ENCODE data around the gene POMT1. TPM values are rescaled to one million over a fixed set of nuclear protein-coding genes. Genes with fewer than 3 reads are reported as not detected.

Gene POMT1
- total RNA-seq, 1 donor: 32.6 TPM

GRCh38 chr9:131539223-131539923 is 36.7 kb downstream of the POMT1 start:
- no peak overlapping the region for H3K4me3 ChIP-seq (ENCODE audit: insufficient read depth, low read length)
- TF ChIP-seq CTCF (IDR thresholded peaks at IDR 0.05; ENCODE audit: extremely low read depth, low read depth, low read length): no peak
- H3K4me1 ChIP-seq (ENCODE audit: insufficient read depth, low read length): no peaks in the 10 kb centered on the region
- no peak overlapping the region for H3K27ac ChIP-seq (ENCODE audit: low read depth, low read length)
- peaks cover 8% of the 10 kb centered on the region for H3K9me3 ChIP-seq (ENCODE audit: low read depth, low read length)
- no peak overlapping the region for H3K4me2 ChIP-seq (ENCODE audit: insufficient read depth, low read length)
- peaks cover 15% of the 10 kb centered on the region for H3K27me3 ChIP-seq (ENCODE audit: insufficient read depth, low read length)
- no peaks in the 10 kb centered on the region for H3K36me3 ChIP-seq (ENCODE audit: insufficient read depth, low read length)
- H3K79me2 ChIP-seq (ENCODE audit: insufficient read depth, low read length): no peaks in the 10 kb centered on the region
- no peak for DNase-seq (ENCODE audit: insufficient read length, low spot score, missing footprints)
- H4K20me1 ChIP-seq (ENCODE audit: insufficient read depth, low read length): no peaks in the 10 kb centered on the region
- no peak overlapping the region for H2AFZ ChIP-seq (ENCODE audit: low read length)

- no peaks in the 10 kb centered on the region for H4K20me1 ChIP-seq (ENCODE audit: insufficient read depth, low read length)
- no peak for DNase-seq (ENCODE audit: insufficient read length, low spot score, missing footprints)
- H3K4me3 ChIP-seq (ENCODE audit: insufficient read depth, low read length): no peak overlapping the region
- no peaks in the 10 kb centered on the region for H3K79me2 ChIP-seq (ENCODE audit: insufficient read depth, low read length)
- H3K4me2 ChIP-seq (ENCODE audit: insufficient read depth, low read length): no peak overlapping the region
- no peaks in the 10 kb centered on the region for H3K4me1 ChIP-seq (ENCODE audit: insufficient read depth, low read length)
- no peak overlapping the region for H3K27ac ChIP-seq (ENCODE audit: low read depth, low read length)
- peaks cover 9% of the 10 kb centered on the region for H3K9me3 ChIP-seq (ENCODE audit: low read depth, low read length)
- no peak for TF ChIP-seq CTCF (IDR thresholded peaks at IDR 0.05; ENCODE audit: extremely low read depth, low read depth, low read length)
- no peak overlapping the region for H2AFZ ChIP-seq (ENCODE audit: low read length)
- no peaks in the 10 kb centered on the region for H3K36me3 ChIP-seq (ENCODE audit: insufficient read depth, low read length)
- peaks cover 47% of the 10 kb centered on the region for H3K27me3 ChIP-seq (ENCODE audit: insufficient read depth, low read length)
Measured at GRCh38 chr9:131543141-131543540, 40.4 kb downstream of the POMT1 start.

GRCh38 chr9:131545003-131545785 is 42.5 kb downstream of the POMT1 start, which contains the start of gene PRRT1B:
Gene PRRT1B, plus strand, starts transcription at chr9:131545523. Its CDS starts 93 bp downstream, at chr9:131545616.
- H3K4me1 ChIP-seq (ENCODE audit: insufficient read depth, low read length): no peaks in the 10 kb centered on the region
- H3K79me2 ChIP-seq (ENCODE audit: insufficient read depth, low read length): no peaks in the 10 kb centered on the region
- no peak for TF ChIP-seq CTCF (IDR thresholded peaks at IDR 0.05; ENCODE audit: extremely low read depth, low read depth, low read length)
- no peak within 1 kb of the TSS for H2AFZ ChIP-seq (ENCODE audit: low read length)
- H3K27me3 ChIP-seq (ENCODE audit: insufficient read depth, low read length): peaks cover 62% of the 10 kb centered on the region
- peak within 1 kb of the TSS; percentile 43 for H3K4me2 ChIP-seq (ENCODE audit: insufficient read depth, low read length)
- H3K9me3 ChIP-seq (ENCODE audit: low read depth, low read length): peaks cover 9% of the 10 kb centered on the region
- H3K4me3 ChIP-seq (ENCODE audit: insufficient read depth, low read length): no peak within 1 kb of the TSS
- no peaks in the 10 kb centered on the region for H3K36me3 ChIP-seq (ENCODE audit: insufficient read depth, low read length)
- H3K27ac ChIP-seq (ENCODE audit: low read depth, low read length): no peak within 1 kb of the TSS
- H4K20me1 ChIP-seq (ENCODE audit: insufficient read depth, low read length): no peaks in the 10 kb centered on the region
- DNase-seq (ENCODE audit: insufficient read length, low spot score, missing footprints): peak; percentile 76

GRCh38 chr9:131545786-131546335 is 43.1 kb downstream of the POMT1 start:
- Histone ChIP-seq H3K4me1 (ENCODE audit: insufficient read depth, low read length) (no peaks in the 10 kb centered on the region), H3K79me2 (ENCODE audit: insufficient read depth, low read length) (no peaks in the 10 kb centered on the region), H3K9me3 (ENCODE audit: low read depth, low read length) (peaks cover 9% of the 10 kb centered on the region), H4K20me1 (ENCODE audit: insufficient read depth, low read length) (no peaks in the 10 kb centered on the region), H3K36me3 (ENCODE audit: insufficient read depth, low read length) (no peaks in the 10 kb centered on the region), H3K4me2 (ENCODE audit: insufficient read depth, low read length) (no peak overlapping the region), H3K27ac (ENCODE audit: low read depth, low read length) (no peak overlapping the region), H3K27me3 (ENCODE audit: insufficient read depth, low read length) (peaks cover 61% of the 10 kb centered on the region), H3K4me3 (ENCODE audit: insufficient read depth, low read length) (no peak overlapping the region), H2AFZ (ENCODE audit: low read length) (no peak overlapping the region)
- peak; percentile 74 for DNase-seq (ENCODE audit: insufficient read length, low spot score, missing footprints)
- TF ChIP-seq CTCF (IDR thresholded peaks at IDR 0.05; ENCODE audit: extremely low read depth, low read depth, low read length): no peak

Data from osteoblast (primary cell).